Ramos (cell line): ENCODE data around the gene ACYP1.

ENCODE experiments used
- in situ Hi-C: fragments of 300-500 bp; cut with MboI; formaldehyde crosslinking; loops from one replicate; pipeline ENCODE4 v1.14.3; 2022; ENCODE audit warnings: low sequenced_read_pairs; ENCODE audit not compliant: unreplicated experiment

The ACYP1 gene

GRCh38 chr14:75063491-75064204, at the start of gene ACYP1:
ACYP1 (minus strand) TSS chr14:75064024; CDS start chr14:75063553, 471 bp downstream.
- in situ Hi-C loops: no loop called here

- in situ Hi-C loops: no loop called here
These were observed 46.1 kb upstream of the ACYP1 start for GRCh38 chr14:75109877-75110276.

DNA sequence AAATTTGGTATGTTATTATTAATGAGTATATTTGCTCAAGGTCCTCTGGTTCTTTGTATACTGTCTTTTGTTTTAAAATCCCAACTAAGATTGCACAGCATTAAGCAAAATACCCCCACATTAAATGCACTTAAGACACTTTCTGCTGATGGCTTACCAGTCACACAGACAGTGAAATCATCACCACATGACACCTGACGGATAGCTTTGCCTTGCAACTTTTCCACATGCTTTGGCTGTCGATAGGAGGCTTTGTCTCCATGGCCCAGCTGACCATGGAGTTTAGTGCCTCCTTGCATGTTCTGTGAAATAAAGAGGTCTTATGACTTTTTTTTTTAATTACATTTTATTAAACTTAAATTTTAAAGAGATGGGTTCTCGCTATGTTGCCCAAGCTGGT, 43.4 kb upstream of the ACYP1 start:
- in situ Hi-C loops: no loop called here

GRCh38 chr14:75101491-75101890, 37.7 kb upstream of the ACYP1 start:
- in situ Hi-C loops: no loop called here

GRCh38 chr14:75098682-75099081, 34.9 kb upstream of the ACYP1 start:
- in situ Hi-C loops: no loop called here

GRCh38 chr14:75098212-75098611, 34.4 kb upstream of the ACYP1 start:
- in situ Hi-C loops: no loop called here

GRCh38 chr14:75096959-75097358, 33.1 kb upstream of the ACYP1 start:
- in situ Hi-C loops: no loop called here

GRCh38 chr14:75095690-75096089, 31.9 kb upstream of the ACYP1 start:
- in situ Hi-C loops: no loop called here

GRCh38 chr14:75094896-75095295, 31.1 kb upstream of the ACYP1 start:
- in situ Hi-C loops: no loop called here

DNA sequence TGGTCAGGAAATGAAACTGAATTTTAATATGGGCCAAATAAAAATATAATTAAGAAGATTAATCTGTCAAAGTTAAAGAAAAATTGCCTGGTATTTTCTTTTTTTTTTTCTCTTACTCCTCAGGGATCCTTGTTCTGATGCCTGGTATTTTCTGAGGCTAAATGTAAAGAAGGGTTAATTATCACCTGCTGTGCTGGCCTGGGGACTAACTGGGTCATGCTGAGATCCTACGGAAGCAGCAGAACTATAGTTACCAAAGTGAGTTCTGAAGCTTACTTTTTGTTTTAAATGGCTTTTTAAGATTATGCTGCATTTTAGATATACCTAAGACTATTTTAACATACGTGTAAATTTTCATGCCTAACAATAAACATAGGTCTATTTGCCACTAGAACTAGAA, 28.9 kb upstream of the ACYP1 start:
- in situ Hi-C loops: no loop called here

DNA sequence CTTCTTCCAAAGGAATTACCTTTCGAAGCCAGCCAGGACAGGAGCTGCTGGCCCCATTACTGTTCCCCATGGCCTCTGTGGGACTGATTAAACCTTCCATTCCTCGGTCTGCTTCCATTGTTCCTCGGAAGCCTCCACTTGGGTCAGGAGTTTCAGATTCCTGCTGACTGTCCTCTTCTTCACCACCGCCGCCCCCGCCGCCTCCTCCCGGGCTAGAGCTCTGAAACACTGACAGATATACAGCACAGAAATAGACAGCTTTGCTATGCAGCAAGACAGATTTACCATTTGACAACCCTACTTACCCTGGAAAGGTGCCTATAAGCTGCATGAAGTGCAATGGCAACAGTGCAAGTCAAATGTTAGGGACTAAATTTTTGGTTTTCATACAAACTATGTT, 27.4 kb upstream of the ACYP1 start:
- in situ Hi-C loops: no loop called here

DNA sequence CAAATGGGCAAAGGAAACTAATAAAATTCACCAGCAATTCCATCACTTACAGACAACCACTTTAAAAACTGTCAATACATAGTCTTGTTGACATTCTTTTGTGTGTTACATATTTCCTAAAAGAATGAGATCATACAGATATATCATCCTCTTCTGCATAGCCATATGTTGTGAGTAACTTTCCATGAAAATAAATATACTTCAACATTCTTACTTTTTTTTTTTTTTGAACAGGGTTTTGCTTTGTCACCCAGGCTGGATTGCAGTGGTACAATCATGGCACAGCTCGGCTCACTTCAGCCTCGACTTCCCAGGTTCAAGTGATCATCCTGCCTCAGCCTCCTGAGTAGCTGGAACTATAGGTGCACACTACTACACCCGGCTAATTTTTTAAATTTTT, 26.5 kb upstream of the ACYP1 start:
- in situ Hi-C loops: no loop called here

DNA sequence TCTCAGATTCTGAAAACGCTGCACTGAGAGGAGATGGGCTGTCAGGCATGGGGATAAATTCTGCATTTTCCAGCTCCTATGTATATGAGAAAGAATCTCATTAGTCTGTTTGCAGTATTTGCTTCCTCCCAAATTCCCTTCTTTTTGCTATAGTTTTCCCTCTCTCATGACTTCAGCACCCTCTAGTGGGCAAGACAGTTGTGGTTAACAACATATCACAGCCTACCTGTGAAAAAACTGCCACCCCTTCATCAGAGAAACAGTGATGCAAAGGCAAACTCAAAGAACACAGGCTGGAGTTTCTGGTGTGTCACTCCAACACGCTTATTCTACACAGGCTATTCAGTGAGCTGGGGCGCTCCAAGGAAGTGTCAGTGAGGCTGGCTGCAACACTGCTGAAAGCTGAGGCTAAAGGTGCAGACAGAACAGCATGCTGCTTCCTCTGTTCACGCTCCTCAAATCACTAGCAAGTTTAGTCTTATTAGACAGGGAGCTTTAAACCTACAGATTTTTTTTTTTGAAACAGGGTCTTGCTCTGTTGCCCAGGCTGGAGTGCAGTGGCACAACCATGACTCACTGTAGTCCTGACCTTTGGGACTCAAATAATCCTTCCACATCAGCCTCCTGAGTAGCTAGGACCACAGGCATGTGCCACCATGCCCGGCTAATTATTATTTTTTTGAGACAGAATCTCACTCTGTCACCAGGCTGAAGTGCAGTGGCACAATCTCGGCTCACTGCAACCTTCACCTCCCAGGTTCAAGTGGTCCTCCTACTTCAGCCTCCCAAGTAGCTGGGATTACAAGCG, 24.9 kb upstream of the ACYP1 start:
- in situ Hi-C loops: no loop called here

- in situ Hi-C loops: no loop called here
These were observed 24.3 kb upstream of the ACYP1 start for GRCh38 chr14:75088153-75088552.

- in situ Hi-C loops: no loop called here
These were observed 20.7 kb upstream of the ACYP1 start for GRCh38 chr14:75084513-75084912.

GRCh38 chr14:75083271-75083670, 19.4 kb upstream of the ACYP1 start:
- in situ Hi-C loops: no loop called here

- in situ Hi-C loops: no loop called here
These were observed 17.9 kb upstream of the ACYP1 start for GRCh38 chr14:75081660-75082229.

- in situ Hi-C loops: no loop called here
These were observed 15.7 kb upstream of the ACYP1 start for GRCh38 chr14:75079521-75079920.

- in situ Hi-C loops: no loop called here
These were observed 14.0 kb upstream of the ACYP1 start for GRCh38 chr14:75077794-75078193.

DNA sequence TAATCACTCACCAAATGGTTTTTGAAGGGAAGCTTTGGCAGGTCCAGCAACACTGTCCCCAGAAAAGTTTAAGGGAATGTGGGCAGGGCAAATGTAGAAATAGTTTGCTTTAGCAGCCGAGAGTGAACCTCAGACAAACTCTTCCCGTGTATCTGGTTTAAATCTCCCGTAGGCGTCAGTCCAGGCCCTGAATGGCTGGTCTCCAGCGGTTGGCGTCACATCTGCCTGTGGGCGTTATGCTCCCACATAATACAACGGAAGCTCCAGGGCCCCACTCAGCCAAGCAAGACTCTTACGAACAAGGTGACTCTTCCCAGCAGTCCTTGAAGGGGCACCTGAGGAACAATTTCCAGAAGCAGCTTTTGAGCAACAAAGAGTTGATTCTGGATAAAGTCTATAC, 6.6 kb upstream of the ACYP1 start:
- in situ Hi-C loops: no loop called here

DNA sequence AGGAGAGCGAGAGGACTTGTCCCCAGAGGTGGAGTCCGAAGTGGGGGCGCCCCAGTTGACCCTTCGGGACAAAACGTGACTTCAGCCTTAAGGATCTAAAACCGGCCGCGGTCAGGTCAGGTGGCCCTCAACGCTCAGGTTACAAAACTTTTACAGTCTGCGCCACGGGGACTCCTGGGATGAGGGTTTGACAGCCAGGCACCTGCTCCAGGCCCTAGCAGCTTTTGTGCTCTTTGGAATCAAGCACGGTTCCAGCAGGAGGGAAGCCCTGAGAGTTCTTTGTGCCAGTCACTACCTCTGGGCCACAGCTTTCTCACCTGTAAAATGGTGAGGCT, 6.0 kb upstream of the ACYP1 start:
- in situ Hi-C loops: no loop called here
